ENCODE data around the gene OR8S1. TPM values are rescaled to one million over a fixed set of nuclear protein-coding genes. Genes with fewer than 3 reads are reported as not detected.

OR8S1 gene
- total RNA-seq, 1 donor from 2014 or later, result not detected

GRCh38 chr12:48567731-48568130 is 42.3 kb downstream of the OR8S1 start:
- no peak for DNase-seq (ENCODE audit: low read depth)
- no peak for TF ChIP-seq CTCF (conservative IDR thresholded peaks at IDR 0.05; ENCODE audit: low read depth, low read length)
- no peak overlapping the region for H3K4me3 ChIP-seq (ENCODE audit: low read depth, low read length)

GRCh38 chr12:48569946-48570345 is 44.5 kb downstream of the OR8S1 start, which contains the start of gene LALBA:
Gene LALBA, minus strand, starts transcription at chr12:48570046. Its CDS starts 26 bp downstream, at chr12:48570020.
- TF ChIP-seq CTCF (conservative IDR thresholded peaks at IDR 0.05; ENCODE audit: low read depth, low read length), result no peak
- no peak for DNase-seq (ENCODE audit: low read depth)
- no peak within 1 kb of the TSS for H3K4me3 ChIP-seq (ENCODE audit: low read depth, low read length)

- DNase-seq (ENCODE audit: low read depth), result no peak
- TF ChIP-seq CTCF (conservative IDR thresholded peaks at IDR 0.05; ENCODE audit: low read depth, low read length), result no peak
- H3K4me3 ChIP-seq (ENCODE audit: low read depth, low read length), result no peak overlapping the region
Measured at GRCh38 chr12:48572326-48572725, 46.9 kb downstream of the OR8S1 start.

Other genes starting within 250 kb of the OR8S1 start
- gene ZNF641, start 174.7 kb upstream of the OR8S1 start, total RNA-seq, result 3.5 and 5.8 TPM in 2 replicates
- not detected in 2 replicates for gene ANP32D, start 53.1 kb upstream of the OR8S1 start, total RNA-seq
- gene C12orf54, start 43.1 kb upstream of the OR8S1 start, total RNA-seq, result not detected in 2 replicates
- gene LALBA, start 44.4 kb downstream of the OR8S1 start, total RNA-seq, result not detected in 2 replicates
- gene KANSL2, start 156.6 kb downstream of the OR8S1 start, total RNA-seq, result 69.0 and 90.4 TPM in 2 replicates
- 15.6 and 15.9 TPM in 2 replicates for gene CCNT1, start 191.1 kb downstream of the OR8S1 start, total RNA-seq